GM21529 (cell line): ENCODE data around the gene TMEM196.

Source experiments
- ATAC-seq: cut with Tn5 transposase; IDR thresholded peaks from one replicate; pipeline ENCODE4 v1.9.1; 2021; ENCODE audit not compliant: unreplicated experiment

TMEM196 gene

DNA sequence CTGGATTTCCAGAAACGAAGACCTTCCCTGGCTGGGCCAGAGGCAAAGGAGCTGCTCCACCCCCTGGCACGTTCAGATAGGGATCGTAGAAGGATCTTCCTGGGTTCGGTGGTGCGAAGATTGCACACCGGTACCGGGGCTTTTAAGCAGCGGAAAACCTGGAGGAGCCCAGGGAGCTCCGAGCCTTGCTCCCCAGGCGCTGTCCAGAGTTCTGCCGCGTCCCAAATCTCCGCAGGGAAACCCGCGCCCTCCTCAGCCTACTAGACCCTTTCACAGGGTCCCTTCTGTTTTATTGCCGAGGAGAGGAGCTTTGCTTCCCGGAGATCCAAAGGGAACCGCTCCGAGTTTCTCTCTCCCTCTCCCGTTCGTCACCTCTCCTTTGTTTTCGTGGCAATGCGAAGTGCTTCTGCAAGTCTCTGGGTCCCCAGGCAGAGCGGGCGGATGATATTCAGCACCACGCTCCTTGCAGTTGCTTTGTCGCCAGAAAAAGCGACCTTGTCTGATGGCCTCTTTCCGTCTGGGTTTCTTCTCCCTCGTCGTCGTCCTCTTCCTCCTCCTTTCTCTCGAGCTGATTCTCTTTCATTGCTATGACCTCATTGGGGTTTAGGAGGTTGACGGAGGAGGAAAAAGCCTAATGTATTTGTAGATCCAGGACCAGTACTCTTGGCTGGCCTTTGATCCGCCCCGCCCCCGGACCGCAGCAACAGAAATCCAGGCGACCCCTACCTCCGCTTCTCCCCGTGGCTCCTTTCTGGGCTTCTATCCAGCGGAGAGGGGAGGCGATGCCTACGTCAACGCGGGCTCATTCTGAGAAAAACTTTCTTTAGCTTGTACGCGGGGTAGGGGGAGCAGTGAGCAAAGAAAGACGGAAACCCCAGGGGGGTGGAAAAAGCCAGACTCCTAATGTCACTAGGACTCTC lies at the start of gene TMEM196:
Gene TMEM196, minus strand, starts transcription at position 777 of the 920 bp plus-strand sequence. CDS start 921 bp downstream, outside the sequence.
- ATAC-seq = no peak

DNA sequence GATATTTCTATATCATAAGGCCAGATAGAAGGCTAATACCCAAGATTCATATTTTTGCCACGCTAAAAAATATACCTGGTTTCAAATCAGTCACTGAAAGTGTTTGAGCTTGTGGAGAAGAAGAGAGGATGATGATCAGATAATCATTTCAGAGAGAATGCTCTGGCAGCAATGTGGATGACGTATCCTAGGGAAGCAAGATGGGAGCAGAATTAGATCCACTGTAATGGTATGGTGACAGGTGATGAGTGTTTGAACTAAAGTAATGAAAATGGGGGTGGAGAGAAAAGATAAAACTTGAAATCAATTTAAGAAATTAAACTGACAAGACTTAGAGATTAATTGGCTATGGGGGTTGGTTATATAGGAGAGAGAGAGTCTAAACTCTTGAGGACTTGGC lies 42.7 kb upstream of the TMEM196 start:
- no peak for ATAC-seq

DNA sequence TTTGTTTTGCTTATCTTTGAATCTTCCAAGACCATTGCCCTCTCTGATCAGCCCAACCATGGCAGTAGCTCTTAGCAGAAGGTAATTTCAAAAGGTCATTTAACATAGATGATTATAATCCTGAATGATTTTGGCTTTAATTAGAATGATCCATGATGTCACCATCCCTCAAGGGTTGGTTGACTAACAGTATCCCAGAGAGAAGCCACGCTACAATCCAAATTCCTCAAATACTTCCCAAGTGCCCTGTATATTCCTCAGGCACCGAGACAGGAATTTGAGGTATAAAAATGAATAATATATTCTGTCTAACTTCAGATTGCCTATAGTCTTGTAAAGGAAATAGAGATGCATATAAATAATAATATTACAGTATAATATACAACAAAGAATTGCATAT lies 42.1 kb upstream of the TMEM196 start:
- no peak for ATAC-seq

DNA sequence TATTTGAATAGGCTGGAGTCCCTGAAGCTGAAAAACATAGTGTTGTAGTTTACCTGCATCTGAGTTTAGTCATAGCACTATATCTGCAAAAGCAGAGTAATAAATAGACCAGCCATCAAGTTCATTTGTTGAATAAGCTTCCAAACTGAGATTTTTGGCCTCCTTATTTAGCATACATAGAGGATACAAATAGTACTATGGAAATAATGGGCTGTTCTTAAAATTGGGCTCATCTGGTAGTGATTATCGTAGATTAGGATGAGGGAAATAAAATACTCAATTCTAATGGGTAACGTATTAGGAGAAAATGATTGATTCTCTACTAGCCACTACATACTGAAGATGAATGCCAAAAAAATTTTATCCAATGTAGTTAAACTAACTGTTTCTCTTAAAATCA lies 41.4 kb upstream of the TMEM196 start:
- ATAC-seq = no peak

DNA sequence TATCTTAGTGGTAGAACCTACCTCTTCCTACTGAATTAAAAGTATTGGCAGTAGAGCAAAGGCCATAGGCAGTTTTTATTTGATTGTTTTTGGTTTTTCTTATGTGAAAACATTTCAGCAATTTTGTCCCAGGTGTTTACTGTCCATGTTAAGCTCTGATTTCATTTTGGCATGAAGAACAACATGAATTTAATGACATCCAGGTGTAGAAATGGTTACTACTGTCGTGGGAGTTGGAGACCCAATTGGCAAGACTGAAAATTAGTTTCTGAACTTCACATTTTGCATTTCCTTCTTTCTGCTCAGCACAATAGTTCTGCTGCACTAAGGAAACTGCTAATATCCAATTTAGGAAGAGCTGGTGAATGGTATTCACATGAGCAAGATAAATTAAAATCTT lies 38.0 kb upstream of the TMEM196 start:
- no peak for ATAC-seq

DNA sequence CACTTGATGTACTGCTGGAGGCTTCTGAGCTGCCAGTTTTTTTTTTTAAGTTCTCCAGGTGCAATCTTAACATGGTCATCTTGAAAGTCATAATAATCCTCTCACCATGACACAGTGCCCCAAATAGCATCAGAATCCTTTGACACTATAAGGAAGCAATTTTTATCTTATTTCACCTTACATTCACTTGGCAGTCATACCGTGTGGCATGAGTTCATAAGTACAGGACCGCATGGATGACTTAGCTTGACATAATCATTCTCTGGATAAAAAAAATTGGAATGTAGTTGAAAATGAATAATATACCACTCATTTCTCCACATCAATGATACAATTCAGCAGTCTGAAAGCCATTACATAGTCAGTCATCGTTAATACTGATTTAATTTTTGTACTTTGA lies 25.6 kb upstream of the TMEM196 start:
- ATAC-seq = no peak

DNA sequence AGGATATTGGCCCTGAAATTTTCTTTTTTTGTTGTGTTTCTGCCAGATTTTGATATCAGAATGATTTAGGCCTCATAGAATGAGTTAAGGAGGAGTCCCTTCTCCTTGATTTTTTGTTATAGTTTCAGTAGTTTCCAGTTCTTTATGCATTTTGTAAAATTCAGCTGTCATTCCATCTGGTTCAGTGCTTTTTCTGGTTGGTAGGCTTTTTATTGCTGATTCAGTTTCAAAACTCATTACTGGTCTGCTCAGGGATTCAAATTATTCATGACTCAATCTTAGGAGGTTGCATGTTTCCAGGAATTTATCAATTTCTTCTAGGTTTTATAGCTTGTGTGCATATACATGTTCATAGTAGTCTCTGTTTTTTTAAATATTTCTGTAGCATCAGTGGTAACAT lies 10.1 kb upstream of the TMEM196 start:
- no peak for ATAC-seq

DNA sequence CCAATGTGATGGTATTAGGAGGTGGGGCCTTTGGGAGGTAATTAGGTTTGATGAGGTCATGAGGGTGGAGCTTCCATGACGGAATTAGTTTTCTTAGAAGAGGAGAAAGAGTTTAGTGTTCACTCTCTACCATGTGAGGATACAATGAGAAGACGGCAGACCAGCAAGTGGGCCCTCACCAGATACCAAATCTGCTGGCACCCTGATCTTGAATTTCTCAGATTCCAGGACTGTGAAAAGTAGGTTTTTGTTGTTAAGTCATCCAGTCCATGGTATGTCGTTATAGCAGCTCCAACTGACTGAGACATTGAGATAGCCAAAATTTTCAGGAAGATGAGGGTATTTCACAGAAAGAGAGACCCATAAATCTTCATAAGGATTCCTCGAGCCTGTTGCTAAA lies 3.6 kb upstream of the TMEM196 start:
- ATAC-seq = no peak

DNA sequence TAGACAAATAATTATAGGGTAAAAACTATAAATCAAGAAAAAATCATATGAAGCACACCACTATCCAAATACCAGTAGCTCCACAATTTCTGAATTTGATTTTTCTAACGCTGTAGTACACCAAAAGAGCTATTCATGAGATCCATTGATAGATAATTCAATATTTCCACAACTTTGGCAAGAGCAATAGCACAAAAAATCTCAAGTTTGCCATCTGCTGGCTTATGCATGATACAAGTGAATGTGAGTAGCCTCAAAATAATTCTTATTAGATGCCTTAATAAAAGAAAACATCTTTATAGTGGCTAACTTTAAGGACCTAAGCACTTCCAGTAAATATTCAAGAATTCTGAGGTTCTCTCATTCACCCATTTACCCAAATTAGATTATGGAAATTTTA lies 2.2 kb upstream of the TMEM196 start:
- ATAC-seq = no peak

DNA sequence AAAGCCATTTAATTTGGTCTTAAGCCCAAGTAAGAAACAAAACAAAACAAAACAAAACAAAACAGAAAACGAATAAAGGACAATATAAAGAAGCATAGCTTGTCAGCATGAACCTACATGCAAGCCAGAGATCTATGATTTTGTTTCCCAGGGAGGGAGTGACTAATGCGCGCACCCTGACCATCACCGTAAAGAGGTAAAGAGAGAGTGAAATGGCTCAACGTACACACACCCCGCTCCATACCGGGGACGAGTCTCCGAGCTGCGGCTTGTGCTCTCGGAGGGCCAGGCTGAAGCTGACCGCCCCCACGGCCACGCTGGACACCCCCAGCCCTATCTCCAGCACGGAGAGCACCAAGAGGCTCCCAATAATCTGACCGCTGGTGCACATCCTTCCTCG lies 1.1 kb downstream of the TMEM196 start:
- ATAC-seq = no peak

DNA sequence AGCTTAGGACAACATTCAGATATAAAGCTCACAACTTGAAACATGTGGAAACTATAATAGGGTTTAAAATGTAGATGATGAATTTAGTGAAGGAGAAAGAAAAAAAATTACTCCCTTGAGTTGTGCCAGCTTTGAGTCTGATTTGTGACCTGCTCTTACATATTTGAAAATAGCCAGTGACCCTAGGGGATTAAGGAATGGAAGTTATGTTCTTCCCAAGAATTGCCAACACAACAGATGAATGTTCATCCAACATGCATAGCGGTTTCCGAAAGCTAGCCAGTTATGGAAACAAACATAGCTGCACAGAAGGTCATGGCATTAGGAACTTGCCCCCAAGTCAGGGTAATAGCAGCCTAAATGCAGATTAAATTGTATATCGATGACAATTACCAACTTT lies 10.8 kb downstream of the TMEM196 start:
- no peak for ATAC-seq

DNA sequence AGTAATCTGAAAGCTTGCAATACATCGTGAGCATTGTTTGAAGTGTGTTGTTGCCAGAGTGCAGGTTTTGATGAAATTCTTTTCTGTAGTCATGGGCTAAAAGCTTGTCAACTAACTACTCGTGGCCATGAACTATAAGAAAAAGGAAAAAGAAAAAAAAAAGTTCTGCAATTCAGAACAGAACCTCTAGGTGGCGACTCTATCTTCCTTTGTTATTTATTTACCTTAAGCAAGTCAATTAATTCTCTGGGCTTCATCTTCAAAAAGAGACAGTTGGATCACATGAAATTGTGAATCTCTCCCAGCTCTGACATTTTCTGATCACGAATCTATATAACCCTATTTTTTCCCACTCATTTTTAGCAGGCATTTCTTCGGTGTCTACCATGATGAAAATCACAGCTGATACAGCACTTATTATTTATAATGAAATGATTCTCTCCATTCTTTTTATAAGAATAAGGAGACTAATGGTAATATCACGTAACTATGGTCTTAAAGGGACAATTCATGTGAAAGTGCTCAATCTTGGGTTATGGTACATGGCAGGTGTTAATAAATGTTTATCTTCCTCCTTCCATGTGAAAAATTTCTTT lies 18.8 kb downstream of the TMEM196 start:
- no peak for ATAC-seq

DNA sequence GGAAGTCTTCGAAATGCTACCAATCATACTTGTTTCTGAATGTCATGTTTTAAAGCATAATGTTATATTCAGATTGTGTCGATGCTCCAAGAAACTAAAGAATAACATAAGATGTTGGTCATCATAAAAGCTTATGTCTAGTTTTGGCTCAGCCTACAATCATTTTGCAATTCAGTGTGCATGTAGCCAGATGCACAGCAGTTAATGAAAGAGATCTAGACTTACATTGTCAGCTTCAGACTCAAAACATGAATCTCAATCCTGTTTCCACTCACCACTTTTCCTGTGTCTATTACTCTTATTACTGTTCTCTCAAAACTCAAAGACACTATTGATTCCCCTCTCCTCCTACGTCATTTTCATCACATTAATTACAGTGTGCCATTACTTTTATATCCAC lies 21.4 kb downstream of the TMEM196 start:
- ATAC-seq = no peak

DNA sequence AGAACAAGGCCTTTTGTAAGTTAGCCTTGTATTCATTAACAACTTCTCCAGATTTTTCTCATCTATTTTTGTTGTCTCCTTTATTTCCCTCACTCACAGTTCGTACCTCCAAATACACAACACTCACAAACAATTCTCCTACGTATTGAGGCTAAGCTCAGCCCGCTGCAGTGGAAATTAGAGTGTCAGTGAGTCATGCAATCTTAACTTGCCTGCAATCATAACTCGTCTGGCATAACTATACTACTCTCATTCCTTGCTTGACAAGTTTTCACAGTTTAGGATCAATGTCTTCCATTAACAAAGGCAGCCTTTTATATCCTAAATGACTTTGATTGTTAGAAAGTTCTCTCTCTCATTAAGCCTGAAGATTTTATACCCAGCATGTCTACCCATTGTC lies 23.8 kb downstream of the TMEM196 start:
- ATAC-seq = no peak

DNA sequence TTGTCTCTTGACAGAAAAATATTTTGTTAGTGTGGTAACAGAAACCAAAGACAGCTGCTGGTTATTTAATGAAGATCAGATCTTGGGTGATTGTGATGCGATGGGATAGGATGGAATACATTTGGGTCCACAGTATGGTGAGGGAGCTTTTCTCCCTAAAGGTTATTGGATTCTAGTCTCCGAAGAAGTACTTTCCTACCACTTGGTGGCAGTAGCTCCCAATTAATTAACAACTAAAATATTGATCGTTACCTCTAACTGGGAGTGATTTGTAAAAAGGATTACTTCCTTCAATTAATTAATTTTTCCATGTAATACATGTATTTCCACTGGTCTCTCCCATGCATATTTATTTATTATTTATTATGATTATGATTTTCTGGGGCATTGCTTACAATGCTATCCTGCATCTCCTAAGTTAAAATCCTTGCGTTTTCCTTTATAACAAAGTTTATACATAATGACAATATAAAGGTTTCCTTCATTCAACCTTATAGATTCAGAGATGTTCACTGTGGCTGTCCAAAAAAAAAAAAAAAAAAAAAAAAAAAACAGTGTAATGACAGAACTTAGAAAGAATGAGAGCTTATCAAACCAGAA lies 25.6 kb downstream of the TMEM196 start:
- peak; percentile 59 for ATAC-seq

DNA sequence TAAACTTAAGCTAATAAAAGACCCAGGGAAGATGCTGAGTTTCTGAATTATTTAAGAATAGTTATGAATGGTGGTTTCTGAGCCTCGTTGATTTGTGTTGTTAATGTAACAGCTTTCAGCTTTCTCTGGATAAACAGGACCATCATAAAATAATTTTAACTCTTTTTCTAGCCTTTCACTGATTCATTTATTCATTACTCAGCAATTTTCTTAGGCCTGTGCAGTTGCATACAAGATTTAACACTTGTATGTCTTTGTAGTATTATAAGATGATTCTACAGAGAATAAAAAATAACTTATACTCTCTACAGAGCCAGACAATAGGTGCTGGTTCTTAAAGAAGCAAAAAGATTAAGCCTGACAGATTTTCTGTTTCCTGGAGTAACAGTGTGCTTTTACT lies 29.3 kb downstream of the TMEM196 start:
- no peak for ATAC-seq

DNA sequence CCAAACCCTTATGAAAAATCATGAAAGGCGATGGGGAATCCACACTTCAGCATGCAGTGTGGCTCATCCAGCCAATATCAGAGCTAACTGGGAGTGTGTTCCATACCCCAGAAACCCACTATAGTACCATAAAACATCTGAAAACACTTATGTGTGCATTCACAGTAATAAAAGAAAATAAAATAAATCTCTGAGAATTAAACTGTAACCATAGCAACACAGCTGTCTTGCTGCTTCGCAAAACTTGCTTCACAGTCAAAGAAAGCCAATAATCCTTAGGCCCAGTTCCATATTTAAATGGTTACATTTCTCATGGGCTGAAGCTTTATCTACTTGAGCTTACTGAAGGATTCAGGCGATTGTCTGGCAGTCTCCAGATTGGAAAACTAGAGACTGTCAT lies 44.7 kb downstream of the TMEM196 start:
- ATAC-seq = no peak

DNA sequence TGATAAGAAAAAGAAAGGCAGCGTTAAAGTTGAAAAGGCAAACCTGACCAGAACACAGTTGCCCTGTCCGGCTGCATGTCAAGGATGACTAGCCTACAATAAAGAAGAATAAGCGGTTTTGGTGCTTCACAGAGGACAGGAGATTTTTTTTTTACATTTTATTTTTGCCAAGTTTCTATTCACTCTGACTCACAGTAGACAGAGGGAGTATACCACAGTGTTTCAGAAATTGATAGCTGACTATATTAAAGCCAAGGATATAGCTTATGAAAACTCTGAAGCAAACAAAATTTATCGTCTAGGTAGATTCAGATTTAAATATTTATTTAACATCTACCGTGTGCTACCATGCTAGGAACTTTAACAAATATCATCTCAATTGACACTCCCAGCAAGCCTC lies 47.6 kb downstream of the TMEM196 start:
- ATAC-seq = no peak

DNA sequence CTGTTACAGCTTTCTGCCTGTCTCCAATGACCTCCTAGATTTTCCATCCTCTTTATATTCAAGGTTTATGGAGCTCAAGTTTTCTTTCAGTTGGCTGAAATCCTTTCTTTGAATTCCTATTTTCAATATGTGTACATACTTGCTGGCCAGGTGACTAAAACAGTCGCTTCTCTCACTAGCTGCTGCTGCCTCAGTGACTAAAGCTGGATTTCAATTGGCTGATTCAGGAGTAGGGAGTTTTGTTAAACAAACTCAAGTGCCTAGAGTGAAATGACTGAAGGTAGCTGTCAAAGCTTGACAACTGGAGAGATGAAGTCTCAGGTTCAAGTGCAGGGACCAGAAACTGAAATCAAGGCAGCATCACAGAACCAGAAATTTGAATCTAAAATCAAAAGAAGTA lies 57.9 kb downstream of the TMEM196 start:
- no peak for ATAC-seq

DNA sequence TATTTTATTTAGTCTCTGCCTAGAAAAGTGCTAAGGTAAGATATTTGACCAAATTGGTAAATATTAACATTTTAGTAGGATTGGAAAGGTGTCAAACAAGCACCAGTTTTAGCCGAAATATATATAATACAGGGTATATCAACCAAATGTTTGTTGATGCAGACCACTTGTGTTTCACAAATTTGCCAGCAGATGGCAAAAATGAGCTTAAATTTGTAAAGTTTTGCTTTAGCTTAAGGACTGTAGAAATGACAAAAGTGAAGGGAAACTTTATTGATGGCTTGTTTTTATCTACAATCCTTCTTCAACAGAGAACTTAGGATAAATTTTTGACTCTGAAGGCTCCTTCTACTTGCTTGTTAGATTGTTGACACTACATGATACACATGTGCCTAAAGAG lies 59.7 kb downstream of the TMEM196 start:
- ATAC-seq = no peak

DNA sequence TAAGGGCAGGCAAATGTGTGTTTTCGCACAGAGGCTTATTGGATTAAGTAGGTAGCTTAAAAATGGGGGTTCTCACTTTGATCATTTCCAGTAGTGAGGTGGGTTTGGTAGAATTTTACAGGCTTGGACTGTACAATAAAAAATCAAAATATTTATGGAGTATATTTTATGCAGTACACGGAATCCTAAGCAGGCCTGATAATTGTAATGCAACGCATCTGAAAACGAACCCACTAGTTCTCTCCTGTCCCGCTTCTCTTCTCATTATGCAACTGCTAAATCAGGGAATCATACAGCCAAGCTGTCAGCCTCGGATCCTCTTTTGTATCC lies 64.2 kb downstream of the TMEM196 start:
- ATAC-seq = no peak
